Right lobe of liver (tissue), 4 donors: ENCODE results near the gene MTAP.

Experiments
- CTCF ChIP-seq, 4 donors: fragments of 200-600 bp in 3 of 4; fragments of 450-650 bp in 1 of 4; IDR thresholded peaks; one replicate each; pipeline versions ENCODE4 v1.5.1 to v1.8.0; 2016 to 2022; ENCODE audit warnings: antibody characterized with exemption in 4 of 4, mild to moderate bottlenecking in 2 of 4
- POLR2A ChIP-seq: fragments of 450-650 bp; IDR thresholded peaks from one replicate; pipeline ENCODE4 v1.6.1; 2017; ENCODE audit warnings: antibody characterized with exemption, mild to moderate bottlenecking
- donor health status: DM: no; HTN: no; CAD: no.
- donor health status: DM: no; HTN: no; CAD: no.
- donor health status: DM: no; HTN: yes; CAD: no.

GRCh38 chr9:21972361-21972760 is 169.9 kb downstream of the MTAP start:
- no peak for TF ChIP-seq POLR2A
- no peak for TF ChIP-seq CTCF (IDR thresholded peaks at IDR 0.05)
